Measurements from ENCODE around the gene CRELD2.

- no peak for TF ChIP-seq POLR2AphosphoS5 (IDR thresholded peaks at IDR 0.05)
- TF ChIP-seq CTCF (IDR thresholded peaks at IDR 0.05) = no peak
Measured at GRCh38 chr22:49881856-49882255, 36.6 kb upstream of the CRELD2 start.

Data from prostate gland (tissue), 2 donors.